Stimulated activated CD4-positive, alpha-beta T cell treated with anti-CD3 and anti-CD28 coated beads, Interleukin-1b, Interleukin-23, amount 100 ng/mL, for 24 hours (primary cell): Measurements from ENCODE around the gene UNKL.
"Not testable (repeated sequence)": the region's sequence is repeated elsewhere in the genome, so short reads cannot be mapped to it uniquely, and the experiment has no call there.

Experiments
- DNase-seq, 4 experiments: peaks; one replicate each; pipeline ENCODE4 v3.0.0-alpha.2; 2020; ENCODE audit warnings: low read depth in 4 of 4, low spot score in 1 of 4

UNKL gene

DNA sequence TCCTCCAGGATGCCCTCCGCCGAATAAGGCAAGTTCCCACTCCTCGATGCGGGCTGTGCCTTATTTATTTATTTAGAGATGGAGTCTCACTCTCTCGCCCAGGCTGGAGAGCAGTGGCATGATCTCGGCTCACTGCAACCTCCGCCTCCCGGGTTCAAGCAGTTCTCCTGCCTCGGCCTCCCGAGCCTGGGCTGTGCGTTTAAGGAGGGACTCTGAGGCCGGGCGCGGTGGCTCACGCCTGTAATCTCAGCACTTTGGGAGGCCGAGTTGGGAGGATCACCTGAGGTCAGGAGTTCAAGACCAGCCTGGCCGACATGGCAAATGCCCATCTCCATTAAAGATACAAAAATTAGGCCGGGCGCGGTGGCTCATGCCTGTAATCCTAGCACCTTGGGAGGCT lies 86.4 kb downstream of the UNKL start:
- DNase-seq, result not testable (repeated sequence)

DNA sequence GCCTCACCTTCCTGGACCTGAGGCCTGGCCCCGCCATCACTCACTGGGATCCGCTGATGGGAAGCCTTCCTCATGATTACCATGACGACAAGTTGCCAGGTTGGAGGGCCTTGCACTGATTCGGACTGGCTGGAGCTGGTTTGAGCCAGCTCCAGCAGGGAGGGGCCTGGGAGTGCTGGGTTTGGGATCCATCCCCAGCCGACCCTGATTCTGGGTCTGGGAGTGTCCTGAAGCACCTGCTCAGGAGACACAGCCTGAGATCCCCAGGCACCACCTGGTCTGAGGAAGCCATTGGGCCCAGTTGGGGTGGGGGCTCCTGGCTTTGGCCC lies 86.9 kb downstream of the UNKL start:
- no peak for DNase-seq

DNA sequence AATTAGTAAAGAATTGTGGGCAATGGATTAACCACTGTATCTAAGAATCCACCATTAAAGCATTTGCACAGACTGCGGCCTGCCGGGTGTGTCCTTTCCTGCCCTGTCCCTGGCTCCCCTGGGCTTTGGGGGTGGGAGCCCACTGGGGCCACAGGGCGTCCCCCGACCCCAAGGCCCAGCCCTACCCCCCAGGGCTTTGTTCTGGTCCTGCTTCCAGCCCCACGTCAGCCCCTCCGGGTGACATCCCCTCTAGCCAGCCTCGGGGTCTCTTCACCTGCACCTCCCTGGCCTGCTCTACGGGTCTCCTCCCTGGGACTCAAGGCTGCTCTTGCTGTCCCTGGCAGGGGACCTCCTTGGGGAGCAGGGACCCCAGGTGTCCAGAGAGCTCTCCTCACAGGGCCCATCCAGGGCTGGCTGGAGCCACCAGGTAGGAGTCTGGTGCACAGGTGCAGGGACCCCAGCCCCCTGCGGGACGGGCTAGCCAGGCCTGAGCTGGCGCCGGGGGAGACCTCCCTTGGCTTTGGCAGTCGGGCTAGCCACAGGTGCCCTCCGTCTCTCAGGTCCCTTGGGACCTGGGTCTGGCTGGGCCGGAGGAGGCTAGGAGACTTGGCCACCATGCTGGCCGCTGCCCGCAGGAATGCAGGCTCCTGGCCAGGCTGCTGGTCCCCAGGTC lies 87.4 kb downstream of the UNKL start:
- no peak for DNase-seq

DNA sequence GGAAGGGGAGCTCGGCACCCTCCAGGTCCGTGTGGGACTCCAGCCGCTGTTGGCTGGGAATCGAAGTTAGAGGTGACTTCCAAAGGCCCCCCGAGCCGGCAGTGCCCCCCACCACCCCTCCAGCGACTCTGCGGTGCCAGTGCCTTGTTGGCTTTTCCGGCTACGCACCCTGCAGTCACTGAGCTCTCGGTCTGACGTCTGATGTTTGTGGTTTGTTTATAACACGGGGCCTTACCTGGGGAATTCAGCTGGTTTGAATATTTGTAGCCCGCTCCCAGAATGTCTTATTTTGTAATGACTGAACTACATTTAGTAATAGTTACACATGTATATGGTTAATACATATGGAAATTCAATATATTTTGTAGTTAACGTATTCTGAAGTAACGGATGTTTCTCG lies 88.1 kb downstream of the UNKL start:
- DNase-seq, result no peak

DNA sequence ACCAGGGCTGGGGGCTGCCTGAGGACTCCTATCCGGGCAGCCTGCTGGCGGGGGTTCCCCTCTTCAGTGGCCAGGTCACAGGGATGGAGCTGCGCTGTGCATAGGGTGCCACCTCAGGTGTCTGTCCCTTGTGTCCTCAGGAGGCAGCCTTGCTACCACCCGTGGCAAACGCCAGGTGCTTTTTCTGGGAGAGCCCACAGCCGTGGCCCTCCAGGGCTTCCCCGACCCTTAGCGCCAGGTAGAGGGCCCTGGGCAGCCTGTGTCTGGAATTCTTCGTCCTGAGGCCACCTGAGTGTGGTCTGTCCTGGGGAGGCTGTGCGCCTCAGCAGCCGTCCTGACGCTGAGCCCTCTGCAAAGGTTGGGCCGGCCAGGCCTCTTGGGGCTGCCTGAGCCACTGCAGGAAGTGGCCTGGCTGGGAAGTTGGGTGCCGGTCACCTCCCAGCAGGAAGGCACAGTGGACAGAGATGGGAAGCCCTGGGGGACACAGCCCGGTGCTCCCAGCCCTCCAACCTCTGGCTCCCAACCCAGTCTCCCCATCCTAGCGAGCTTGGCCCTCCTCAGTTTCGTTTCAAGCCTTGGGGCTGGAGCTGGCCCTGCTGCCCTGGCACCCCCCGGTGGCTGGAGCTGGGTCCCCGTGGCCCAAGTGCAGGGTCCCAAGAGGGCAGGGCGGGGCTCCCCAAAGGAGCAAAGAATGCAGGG lies 88.7 kb downstream of the UNKL start:
- DNase-seq, result no peak

DNA sequence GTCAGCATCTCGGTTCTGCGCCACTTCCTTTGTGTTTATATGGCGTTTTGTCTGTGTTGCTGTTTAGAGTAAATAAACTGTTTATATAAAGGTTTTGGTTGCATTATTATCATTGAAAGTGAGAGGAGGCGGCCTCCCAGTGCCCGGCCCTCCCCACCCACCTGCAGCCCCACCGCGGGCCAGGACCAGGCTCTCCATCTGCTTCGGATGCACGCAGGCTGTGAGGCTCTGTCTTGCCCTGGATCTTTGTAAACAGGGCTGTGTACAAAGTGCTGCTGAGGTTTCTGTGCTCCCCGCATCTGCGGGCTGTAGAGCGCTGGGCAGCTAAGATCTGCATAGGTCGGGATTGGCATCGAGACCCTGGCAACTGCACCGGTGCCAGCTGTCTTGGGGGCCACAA lies 89.2 kb downstream of the UNKL start:
- no peak for DNase-seq

DNA sequence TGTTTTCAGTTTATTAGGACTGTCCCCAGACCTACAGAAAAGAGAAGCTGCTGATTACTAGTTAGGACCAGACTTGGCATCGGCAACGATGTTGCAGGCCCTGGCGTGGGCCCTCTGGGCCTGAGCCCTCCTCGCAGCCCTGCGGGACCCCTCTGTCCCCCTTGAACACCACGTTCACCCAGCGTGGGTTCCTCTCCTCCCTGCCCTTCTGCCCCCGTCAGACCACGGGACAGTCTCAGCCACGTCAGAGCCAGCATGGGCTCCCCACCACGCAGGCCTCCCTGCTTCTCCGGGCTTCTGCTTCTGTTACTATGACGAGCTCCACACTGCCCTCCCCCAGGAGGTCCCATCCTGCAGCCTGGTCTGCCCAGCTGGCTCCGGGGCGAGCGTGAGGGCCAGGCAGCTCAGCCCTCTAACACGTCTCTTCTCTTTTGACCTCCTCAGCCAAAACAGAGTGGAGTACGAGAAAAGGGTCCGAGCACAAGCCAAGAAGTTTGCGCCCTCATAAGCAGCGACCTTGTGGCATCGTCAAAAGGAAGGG lies 90.1 kb downstream of the UNKL start:
- DNase-seq, result no peak

DNA sequence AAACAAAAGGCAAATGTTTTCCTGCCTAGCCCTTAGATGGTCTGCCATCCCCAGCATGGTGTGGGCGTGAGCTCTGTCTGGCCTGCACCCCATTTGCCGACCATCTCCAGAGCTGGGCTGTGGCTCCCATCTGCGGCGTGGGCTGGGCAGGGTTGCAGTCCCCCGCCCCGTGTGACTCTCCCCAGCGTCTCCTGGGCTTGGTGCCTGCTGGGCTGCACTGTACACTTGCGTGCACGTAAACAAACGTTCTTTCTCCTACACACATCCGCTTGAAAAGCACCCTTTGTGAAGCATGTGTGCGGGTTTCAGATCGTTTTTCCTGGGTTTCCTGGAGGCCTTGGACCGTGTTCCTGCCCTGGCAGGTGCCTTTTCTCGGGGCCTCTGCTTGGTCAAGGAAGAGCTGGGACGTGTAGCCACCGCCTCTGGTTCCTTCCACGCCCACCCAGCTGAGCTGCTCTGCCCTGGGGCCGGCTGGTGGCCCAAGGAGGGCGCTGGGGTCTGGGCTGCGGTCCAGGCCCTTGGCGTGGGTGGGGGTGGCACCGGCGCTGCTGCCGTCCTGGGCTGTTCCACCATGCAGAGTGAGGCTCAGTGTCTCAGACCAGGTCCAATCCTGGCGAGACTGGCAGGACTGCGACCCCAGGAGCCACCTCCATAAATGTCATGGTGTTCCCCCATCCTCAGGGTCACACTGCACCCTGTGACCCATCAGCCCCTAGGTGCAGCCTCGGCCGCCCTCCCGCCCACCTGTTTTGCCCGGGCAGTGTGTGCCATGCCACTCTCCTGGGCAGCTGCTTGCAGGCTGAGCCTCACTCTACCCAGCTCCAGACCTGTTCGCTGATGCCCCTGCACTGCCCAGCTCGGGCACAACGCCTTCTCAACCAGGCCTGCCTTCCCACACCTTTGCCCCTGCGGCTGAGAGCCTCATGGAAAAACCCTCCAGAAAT lies 90.9 kb downstream of the UNKL start:
- DNase-seq, result no peak

DNA sequence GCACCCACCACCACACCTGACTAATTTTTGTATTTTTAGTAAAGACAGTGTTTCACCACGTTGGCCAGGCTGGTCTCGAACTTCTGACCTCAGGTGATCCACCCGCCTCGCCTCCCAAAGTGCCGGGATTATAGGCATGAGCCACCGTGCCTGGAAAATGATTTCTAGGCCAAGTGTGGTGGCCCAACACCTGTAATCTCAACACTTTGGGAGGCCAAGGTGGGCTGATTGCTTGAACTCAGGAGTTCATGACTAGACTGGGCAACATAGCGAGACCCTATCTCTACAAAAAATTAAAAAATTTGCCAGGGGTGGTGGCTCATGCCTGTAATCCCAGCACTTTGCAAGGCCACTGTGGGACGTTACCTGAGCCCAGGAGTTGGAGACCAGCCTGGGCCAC lies 92.1 kb downstream of the UNKL start:
- no peak for DNase-seq

DNA sequence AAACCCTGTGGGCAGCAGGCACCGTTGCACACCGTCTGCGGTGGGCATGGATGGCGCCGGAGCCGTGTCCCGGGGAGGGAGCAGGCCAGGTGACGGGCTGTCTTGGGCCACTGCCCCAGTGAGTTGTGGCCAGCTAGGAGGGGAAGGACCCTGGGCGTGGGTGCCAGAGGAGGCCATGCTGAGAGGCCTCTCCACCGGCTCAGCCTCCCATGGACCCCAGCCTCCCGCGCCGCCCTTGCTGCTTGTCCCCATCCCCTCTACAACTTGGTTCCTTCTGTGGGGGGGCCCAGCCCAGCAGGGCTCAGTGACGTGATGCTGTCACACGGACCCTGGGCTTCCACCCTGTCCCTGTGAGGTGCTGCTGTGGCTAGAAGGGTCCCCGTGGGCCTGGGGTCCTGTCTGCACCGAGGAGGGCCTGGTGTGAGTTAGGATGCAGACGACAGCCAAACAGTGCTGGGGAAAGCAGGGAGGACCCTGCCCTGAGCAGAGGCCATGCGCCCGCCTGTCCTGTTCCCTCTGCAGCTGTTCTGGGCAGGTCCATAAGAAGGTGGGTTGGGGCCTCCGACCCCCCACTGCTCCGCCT lies 93.8 kb downstream of the UNKL start:
- no peak for DNase-seq

DNA sequence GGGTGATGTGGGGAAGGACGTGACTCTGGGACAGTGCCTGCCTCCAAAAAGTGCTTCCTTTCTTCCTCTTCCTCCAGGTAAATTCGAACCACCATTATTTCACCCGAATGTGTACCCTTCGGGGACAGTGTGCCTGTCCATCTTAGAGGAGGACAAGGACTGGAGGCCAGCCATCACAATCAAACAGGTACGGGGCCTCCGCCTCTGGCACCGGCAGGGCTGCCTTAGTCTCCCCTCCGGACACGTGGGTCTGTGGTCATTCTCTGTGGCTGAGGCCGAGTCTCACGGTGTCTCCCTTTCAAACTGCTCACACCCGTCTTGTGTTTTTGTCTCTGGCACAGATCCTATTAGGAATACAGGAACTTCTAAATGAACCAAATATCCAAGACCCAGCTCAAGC lies 94.4 kb downstream of the UNKL start:
- no peak for DNase-seq

DNA sequence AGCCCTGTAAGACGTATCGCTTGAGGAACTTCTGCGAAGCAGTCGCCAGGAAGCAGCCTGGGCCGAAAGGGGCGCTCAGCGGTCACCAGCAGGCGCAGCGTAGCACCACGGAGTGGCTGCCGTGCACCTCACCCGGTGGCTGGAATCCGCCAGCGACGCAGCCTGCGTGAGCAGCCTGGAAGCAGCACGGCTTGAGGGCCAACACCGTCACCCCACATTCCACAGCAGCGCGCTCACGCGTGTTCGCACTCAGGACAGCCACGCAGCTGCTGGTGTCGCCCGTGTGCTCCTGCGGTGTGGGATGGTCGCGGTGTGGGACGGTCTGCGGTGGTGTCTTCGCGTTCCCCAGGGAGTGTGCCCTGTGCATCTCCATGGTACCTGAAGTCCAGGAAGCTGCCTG lies 95.5 kb downstream of the UNKL start:
- DNase-seq, result no peak

DNA sequence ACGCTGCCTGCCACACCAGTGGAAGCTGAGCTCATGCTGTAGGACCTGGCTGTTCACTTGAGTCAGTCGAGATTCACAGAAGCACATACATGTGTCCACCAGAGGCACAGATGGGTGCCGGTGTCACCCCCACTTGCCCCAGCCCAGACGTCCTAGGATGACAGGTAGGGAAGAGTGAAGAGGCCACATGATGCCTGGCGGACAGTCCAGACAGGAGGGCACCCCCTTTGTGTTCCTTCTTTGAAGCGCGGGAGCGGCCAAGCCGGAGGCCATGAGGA lies 96.3 kb downstream of the UNKL start:
- DNase-seq, result no peak

DNA sequence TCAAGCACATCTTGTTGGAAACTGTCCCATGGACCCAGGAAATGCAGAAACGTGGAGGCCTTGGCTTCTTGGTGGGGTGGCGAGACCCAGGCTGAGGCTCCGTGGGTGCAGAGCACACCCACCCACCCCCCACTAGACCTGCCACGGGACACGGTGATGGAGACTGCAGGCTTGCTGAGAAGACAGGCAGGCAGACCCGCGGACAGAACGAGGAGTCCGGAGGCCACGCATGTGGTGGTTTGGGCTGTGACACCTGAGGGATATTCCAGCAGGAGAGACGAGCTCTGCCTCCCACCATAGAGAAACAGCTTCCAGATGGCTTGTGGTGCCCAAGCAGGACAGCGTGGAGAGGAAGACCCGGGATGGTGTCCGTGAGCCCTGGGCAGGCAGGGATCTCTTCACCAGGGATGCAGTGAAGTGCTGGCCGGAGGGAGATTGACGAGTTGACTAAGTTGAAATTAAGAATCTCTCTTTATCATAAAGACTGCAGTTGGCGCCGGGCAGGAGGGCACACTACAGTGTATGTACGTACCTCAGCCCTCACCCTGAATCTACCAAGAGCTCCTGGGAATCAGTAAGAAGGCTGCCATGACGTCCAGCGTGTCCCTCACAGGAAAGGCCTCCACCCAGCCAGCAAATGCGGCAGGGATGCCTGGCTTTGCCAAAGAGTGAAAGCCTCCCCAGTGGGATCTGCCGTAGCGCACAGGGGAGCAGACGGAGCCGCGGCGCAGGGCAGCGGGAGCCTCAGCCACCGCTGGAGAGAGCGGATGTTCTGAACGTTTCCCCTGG lies 96.8 kb downstream of the UNKL start:
- DNase-seq, result no peak

DNA sequence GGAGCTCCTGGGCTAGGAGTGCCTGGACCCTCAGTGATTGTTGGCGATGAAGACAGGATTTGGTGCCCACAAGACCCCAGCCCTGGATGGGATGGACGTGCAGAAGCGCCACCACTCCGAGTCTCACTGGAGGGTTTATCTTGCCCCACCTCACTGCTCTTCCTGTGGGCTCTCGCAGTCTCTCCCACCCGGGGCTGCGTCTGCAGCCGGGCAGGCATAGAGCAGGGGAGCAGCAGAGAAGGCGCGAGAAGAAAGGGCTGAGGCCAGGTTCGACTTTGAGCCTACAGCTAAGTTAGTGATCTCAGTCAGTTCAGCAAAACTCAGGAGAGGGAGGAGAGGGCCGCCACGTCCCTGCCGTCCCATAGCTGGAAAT lies 98.5 kb downstream of the UNKL start:
- no peak for DNase-seq

DNA sequence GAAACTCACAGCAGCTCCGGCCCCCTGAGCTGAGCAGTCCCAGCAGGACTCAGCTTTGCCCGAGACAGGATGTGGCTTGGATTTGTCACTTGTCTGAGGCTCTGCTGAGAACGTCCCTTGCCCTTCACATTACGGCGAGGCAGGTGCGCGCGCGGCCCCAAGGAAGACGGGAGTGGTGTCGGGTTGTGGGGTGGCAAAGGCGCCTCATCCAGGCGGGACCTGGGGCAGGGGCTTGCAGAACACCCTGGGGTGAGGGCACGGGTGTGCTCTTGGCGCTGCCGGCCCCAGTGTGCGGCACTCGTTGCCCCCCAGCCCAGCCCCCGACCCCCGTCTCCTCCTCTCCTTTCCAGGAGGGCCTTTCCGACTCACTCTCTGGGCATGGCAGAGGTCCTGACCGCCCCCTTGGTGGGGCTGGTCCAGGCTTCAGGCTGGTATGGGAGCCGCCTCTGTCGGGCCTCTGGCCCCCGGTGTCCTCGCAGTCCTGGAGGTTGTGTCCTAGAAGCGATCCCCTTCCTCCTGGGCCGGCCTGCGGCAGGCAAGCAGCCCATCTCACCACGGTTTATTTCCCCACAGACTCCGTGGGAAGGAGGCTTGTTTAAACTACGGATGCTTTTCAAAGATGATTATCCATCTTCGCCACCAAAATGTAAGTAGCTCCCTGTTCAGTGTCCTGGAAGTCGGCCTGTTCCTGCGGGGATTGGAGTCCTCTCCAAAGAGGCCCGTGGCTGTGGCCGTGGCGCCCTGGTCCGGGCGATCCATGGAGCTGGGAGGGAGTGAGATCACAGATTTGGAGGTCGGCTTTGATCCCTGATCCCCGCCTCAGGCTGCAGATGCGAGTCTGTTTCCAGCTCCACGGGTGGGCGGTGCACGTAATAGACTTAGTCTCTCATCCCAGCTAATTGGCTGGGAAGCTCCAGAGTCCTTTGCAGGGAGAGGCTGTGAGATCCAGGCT lies 99.1 kb downstream of the UNKL start:
- no peak for DNase-seq

DNA sequence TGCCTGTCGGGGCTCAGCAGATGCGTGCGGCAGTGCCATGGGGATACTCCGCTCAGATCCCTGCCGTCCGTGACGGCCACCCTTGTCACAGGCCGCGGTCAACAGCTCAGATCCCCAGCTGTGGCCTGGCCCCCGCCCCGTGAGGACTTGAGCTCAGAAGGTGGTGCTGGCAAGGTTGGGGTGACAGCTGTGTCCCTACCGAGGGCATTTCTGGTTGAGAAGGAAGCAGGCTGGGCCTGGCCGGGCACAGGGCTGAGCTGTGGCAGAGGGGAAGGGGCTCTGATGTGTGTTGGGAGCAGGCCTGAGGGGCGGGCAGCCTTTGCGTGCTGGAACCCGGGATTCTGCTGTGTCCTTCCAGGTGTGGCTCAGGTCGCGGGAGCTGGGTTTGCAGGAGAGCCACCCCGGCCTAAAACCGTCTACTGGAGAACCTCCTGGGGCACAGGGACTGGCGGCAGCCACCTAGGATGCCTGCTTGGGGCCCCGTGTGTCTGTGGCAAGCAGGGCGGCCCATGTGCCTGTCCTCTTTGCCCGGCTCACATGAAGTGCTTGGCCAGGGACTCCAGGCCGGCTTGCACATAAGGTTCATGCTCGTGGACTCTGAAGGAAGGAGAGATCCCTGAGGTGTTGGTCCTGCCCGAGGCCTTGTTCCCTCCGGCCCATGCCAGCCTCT lies 100.0 kb downstream of the UNKL start:
- DNase-seq, result no peak

DNA sequence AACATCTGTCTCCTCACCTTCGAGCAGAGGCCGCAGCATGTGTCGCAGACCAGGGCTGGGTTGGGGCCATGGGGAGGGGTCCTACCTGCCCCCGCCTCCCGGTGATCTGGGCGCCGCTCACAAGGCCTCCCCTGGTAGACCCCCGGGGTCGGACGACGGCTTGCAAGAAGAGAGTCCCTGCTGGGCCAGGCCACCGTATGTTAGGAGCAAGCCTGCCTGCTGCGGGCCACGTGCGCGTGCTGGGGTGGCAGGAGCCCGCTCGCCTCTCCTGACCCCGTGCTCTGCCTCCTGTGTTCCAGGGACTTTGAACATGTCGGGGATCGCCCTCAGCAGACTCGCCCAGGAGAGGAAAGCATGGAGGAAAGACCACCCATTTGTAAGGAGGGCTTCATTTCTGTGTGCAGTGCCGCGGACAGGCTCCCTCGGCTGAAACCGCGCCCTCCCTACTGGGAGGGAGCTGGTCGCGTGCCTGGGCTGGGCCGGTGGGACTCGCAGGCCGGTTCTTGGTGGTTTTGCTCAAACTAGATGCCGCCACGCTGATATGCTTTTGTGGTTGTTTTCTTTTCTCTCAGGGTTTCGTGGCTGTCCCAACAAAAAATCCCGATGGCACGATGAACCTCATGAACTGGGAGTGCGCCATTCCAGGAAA lies 100.7 kb downstream of the UNKL start:
- no peak for DNase-seq
